GM18498 (cell line): ENCODE results near the gene DDX54.
"Not testable (repeated sequence)": the region's sequence is repeated elsewhere in the genome, so short reads cannot be mapped to it uniquely, and the experiment has no call there.

Experiments used
- ATAC-seq: cut with Tn5 transposase; IDR thresholded peaks from one replicate; pipeline ENCODE4 v1.9.1; 2021; ENCODE audit warnings: mild to moderate bottlenecking, moderate library complexity; ENCODE audit not compliant: unreplicated experiment

The DDX54 gene

GRCh38 chr12:113221181-113221996, 36.1 kb upstream of the DDX54 start, which contains the start of gene TPCN1:
TPCN1 (plus strand) TSS chr12:113221464; CDS start chr12:113226853, 5,389 bp downstream.
- ATAC-seq, result peak; percentile 90

- ATAC-seq, result peak; percentile 3
Observed at GRCh38 chr12:113220593-113221180, 35.4 kb upstream of the DDX54 start.

- ATAC-seq, result no peak
Observed at GRCh38 chr12:113216027-113216426, 30.7 kb upstream of the DDX54 start.

GRCh38 chr12:113214895-113215400, 29.7 kb upstream of the DDX54 start:
- no peak for ATAC-seq

GRCh38 chr12:113211160-113211559, 25.9 kb upstream of the DDX54 start:
- ATAC-seq, result no peak

GRCh38 chr12:113208041-113208934, 23.0 kb upstream of the DDX54 start:
- ATAC-seq, result peak; percentile 87

GRCh38 chr12:113207613-113208040, 22.3 kb upstream of the DDX54 start:
- ATAC-seq, result peak; percentile 1

GRCh38 chr12:113206802-113207201, 21.5 kb upstream of the DDX54 start:
- not testable (repeated sequence) for ATAC-seq

- no peak for ATAC-seq
Observed at GRCh38 chr12:113204804-113205203, 19.5 kb upstream of the DDX54 start.

GRCh38 chr12:113203852-113204760, 18.8 kb upstream of the DDX54 start:
- ATAC-seq, result no peak

GRCh38 chr12:113202300-113203075, 17.2 kb upstream of the DDX54 start:
- ATAC-seq, result no peak

- ATAC-seq, result no peak
Observed at GRCh38 chr12:113201187-113202177, 16.2 kb upstream of the DDX54 start.

- no peak for ATAC-seq
Observed at GRCh38 chr12:113200021-113200797, 14.9 kb upstream of the DDX54 start.

GRCh38 chr12:113198296-113198695, 13.0 kb upstream of the DDX54 start:
- no peak for ATAC-seq

GRCh38 chr12:113197518-113198077, 12.3 kb upstream of the DDX54 start:
- ATAC-seq, result no peak

- ATAC-seq, result peak; percentile 74
Observed at GRCh38 chr12:113196990-113197389, 11.7 kb upstream of the DDX54 start.

GRCh38 chr12:113196582-113196981, 11.3 kb upstream of the DDX54 start:
- no peak for ATAC-seq
